OCI-LY7 (cell line): Measurements from ENCODE around the gene OR10A4. TPM values are rescaled to one million over a fixed set of nuclear protein-coding genes. Genes with fewer than 3 reads are reported as not detected.

Source experiments
- BruUV-seq: library from RNA; stranded (reverse); fragments of 400-500 nt; replicated peaks from 2 replicates; lab custom pipeline; 2021; lab: Mats Ljungman, UMichigan
- CTCF ChIA-PET: fragments of 300-600 bp; sonication (Branson Sonifier 250); formaldehyde crosslinking; loops from one replicate; lab custom pipeline; 2022; ENCODE audit warnings: antibody characterized with exemption; ENCODE audit not compliant: unreplicated experiment; lab: Charles Lee
- POLR2A ChIA-PET: fragments of 300-600 bp; sonication (Branson Sonifier 250); formaldehyde crosslinking; loops from one replicate; lab custom pipeline; 2022; ENCODE audit warnings: antibody characterized with exemption; lab: Charles Lee
- DNase-seq: peaks from one replicate; pipeline ENCODE4 v3.0.0-alpha.2; 2015; ENCODE audit warnings: low spot score
- H2AFZ ChIP-seq: fragments of 200-600 bp; sonication (generic), shearing (Covaris generic); 2 replicates; pipeline ENCODE4 v1.6.1; 2014; ENCODE audit warnings: mild to moderate bottlenecking, antibody characterized with exemption, low read length, moderate library complexity
- H3K27ac ChIP-seq: fragments of 200-600 bp; sonication (generic); 2 replicates; pipeline ENCODE4 v1.5.1; 2014; ENCODE audit warnings: mixed run types, low read depth, mild to moderate bottlenecking, moderate library complexity, low read length, inconsistent platforms; ENCODE audit not compliant: poor library complexity, severe bottlenecking
- H3K36me3 ChIP-seq: fragments of 200-600 bp; sonication (generic); 2 replicates; pipeline ENCODE4 v1.6.1; 2014; ENCODE audit warnings: mild to moderate bottlenecking, antibody characterized with exemption, low read length, moderate library complexity, mixed read lengths; ENCODE audit not compliant: insufficient read depth
- H3K4me1 ChIP-seq: fragments of 200-600 bp; sonication (generic); 2 replicates; pipeline ENCODE4 v1.5.1; 2014; ENCODE audit warnings: mild to moderate bottlenecking, low read length; ENCODE audit not compliant: insufficient read depth, poor library complexity, severe bottlenecking
- H3K4me2 ChIP-seq: fragments of 200-600 bp; sonication (generic); 2 replicates; pipeline ENCODE4 v1.6.1; 2014; ENCODE audit warnings: mild to moderate bottlenecking, low read length
- H3K4me3 ChIP-seq: fragments of 200-600 bp; sonication (generic); 2 replicates; pipeline ENCODE4 v1.5.1; 2014; ENCODE audit warnings: mild to moderate bottlenecking, low read depth, low read length; ENCODE audit not compliant: poor library complexity, severe bottlenecking
- H3K79me2 ChIP-seq: fragments of 200-600 bp; sonication (generic); 2 replicates; pipeline ENCODE4 v1.6.1; 2016; ENCODE audit warnings: low read depth, mild to moderate bottlenecking, low read length, moderate library complexity, mixed read lengths; ENCODE audit not compliant: insufficient read depth
- H3K9me2 ChIP-seq: fragments of 200-600 bp; sonication (generic); 2 replicates; pipeline ENCODE4 v1.6.1; 2016; ENCODE audit warnings: mild to moderate bottlenecking, low read length, mixed read lengths; ENCODE audit not compliant: insufficient read depth
- H3K9me3 ChIP-seq: fragments of 200-600 bp; sonication (generic); 2 replicates; pipeline ENCODE4 v1.6.1; 2014; ENCODE audit warnings: mild to moderate bottlenecking, mixed run types, low read length, mixed read lengths
- H4K20me1 ChIP-seq: fragments of 200-600 bp; sonication (generic); 2 replicates; pipeline ENCODE4 v1.6.1; 2014; ENCODE audit warnings: mild to moderate bottlenecking, antibody characterized with exemption, low read length, moderate library complexity, mixed read lengths; ENCODE audit not compliant: insufficient read depth
- EZH2phosphoT487 ChIP-seq: fragments of 200-600 bp; sonication (generic); IDR thresholded peaks from 2 replicates; pipeline ENCODE4 v1.6.1; 2018; ENCODE audit warnings: low read depth, borderline replicate concordance, mild to moderate bottlenecking, mixed run types, antibody characterized with exemption, low read length, moderate library complexity, mixed read lengths
- intact Hi-C: fragments of 100-400 bp; cut with micrococcal nuclease; formaldehyde crosslinking; loops from one replicate; pipeline ENCODE4 v1.10.0; 2022; ENCODE audit not compliant: unreplicated experiment
- total RNA-seq, 2 experiments: library from RNA; depleted of rRNA in 1 of 2; stranded (reverse); fragments of >200 nt in 1 of 2; shearing (Covaris generic) in 1 of 2; gene quantifications; 2 replicates each; pipeline ENCODE4 v1.2.3, GENCODE V29; 2014 to 2022
- TF ChIP-seq, protein P1 (sequence below): fragments of 200-600 bp; sonication (generic); conservative IDR thresholded peaks from 2 replicates; pipeline ENCODE4 v1.5.1; 2014; ENCODE audit warnings: mild to moderate bottlenecking, antibody characterized with exemption, low read length, moderate library complexity, mixed read lengths

Gene OR10A4
- total RNA-seq, 2 experiments from 2014 or later = not detected

DNA sequence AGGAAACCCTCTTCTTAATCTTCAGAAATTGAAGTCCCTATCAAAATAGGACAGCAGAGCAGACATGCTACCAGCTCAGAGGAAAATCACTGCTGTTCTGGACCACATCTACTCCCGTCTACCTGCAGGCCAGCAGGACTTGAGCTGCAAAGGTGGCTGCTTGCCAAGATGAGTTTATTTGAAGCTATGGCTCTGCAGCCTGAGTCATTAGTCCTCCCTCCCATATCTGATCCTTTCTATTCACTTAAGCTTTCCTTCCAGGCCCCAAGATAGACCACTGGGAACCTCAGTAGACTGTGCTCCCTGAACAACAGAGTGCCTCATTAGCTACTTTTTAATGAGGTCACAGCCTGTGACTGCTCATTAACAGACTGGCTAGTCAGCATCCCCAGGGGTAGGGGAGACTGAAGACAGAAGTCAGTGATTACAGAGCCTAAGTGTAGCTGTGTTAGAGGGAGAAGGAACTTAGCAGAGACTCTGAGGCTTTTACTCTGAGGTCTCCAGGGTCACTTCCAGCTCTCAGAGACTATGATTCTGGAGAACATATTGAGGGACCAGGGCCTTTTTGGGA lies 20.4 kb upstream of the OR10A4 start:
- H3K9me3 ChIP-seq = peaks cover 10% of the 10 kb centered on the region; the same call in 1 of the 2 replicates
- H4K20me1 ChIP-seq = no peaks in the 10 kb centered on the region
- DNase-seq = no peak
- H3K4me2 ChIP-seq = no peak overlapping the region
- CTCF ChIA-PET = no interaction called here
- no peak overlapping the region for H3K4me3 ChIP-seq
- POLR2A ChIA-PET = interaction anchor here (0.6 to 1.0 kb wide), 4 partner anchors 8 to 215 kb away, joined by 3 to 4 read pairs (median 3); partner anchors contain the start of gene ZNF215
- H3K4me1 ChIP-seq = no peaks in the 10 kb centered on the region
- no peak overlapping the region for H3K27ac ChIP-seq
- no peaks in the 10 kb centered on the region for H3K79me2 ChIP-seq
- intact Hi-C loops = no loop called here
- H2AFZ ChIP-seq = no peak overlapping the region
- no peaks in the 10 kb centered on the region for H3K9me2 ChIP-seq
- TF ChIP-seq, protein P1, sequence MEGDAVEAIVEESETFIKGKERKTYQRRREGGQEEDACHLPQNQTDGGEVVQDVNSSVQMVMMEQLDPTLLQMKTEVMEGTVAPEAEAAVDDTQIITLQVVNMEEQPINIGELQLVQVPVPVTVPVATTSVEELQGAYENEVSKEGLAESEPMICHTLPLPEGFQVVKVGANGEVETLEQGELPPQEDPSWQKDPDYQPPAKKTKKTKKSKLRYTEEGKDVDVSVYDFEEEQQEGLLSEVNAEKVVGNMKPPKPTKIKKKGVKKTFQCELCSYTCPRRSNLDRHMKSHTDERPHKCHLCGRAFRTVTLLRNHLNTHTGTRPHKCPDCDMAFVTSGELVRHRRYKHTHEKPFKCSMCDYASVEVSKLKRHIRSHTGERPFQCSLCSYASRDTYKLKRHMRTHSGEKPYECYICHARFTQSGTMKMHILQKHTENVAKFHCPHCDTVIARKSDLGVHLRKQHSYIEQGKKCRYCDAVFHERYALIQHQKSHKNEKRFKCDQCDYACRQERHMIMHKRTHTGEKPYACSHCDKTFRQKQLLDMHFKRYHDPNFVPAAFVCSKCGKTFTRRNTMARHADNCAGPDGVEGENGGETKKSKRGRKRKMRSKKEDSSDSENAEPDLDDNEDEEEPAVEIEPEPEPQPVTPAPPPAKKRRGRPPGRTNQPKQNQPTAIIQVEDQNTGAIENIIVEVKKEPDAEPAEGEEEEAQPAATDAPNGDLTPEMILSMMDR = no peak
- no peak for TF ChIP-seq EZH2phosphoT487
- no TSS peak for BruUV-seq
- H3K36me3 ChIP-seq = no peaks in the 10 kb centered on the region

DNA sequence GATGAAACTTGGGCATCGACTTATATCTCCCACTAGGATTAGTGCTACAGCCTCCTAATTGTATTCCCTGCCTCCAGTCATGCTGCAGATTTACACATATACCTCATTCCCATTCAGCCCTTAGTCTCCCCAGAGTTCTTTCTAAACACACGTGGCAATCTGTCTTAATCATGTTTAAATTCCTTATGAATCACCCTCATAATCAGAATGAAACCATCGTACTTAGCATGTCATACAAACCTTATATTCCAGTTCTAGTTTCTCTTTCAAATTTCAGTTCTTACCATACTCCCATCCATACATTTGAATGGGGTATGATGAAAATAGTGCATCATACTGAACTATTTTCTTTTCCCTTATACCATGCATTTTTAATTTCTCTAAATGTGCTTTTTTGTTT lies 19.6 kb upstream of the OR10A4 start:
- Histone ChIP-seq H3K36me3 (no peaks in the 10 kb centered on the region), H3K9me2 (no peaks in the 10 kb centered on the region), H3K4me1 (no peaks in the 10 kb centered on the region), H3K4me2 (no peak overlapping the region), H3K79me2 (no peaks in the 10 kb centered on the region), H3K27ac (no peak overlapping the region), H3K9me3 (peaks cover 10% of the 10 kb centered on the region; the same call in 1 of the 2 replicates), H2AFZ (no peak overlapping the region), H3K4me3 (no peak overlapping the region), H4K20me1 (no peaks in the 10 kb centered on the region)
- intact Hi-C loops = no loop called here
- TF ChIP-seq, protein P1 = no peak
- no peak for TF ChIP-seq EZH2phosphoT487
- ChIA-PET POLR2A (no interaction called here), CTCF (no interaction called here)
- BruUV-seq = no TSS peak
- no peak for DNase-seq

DNA sequence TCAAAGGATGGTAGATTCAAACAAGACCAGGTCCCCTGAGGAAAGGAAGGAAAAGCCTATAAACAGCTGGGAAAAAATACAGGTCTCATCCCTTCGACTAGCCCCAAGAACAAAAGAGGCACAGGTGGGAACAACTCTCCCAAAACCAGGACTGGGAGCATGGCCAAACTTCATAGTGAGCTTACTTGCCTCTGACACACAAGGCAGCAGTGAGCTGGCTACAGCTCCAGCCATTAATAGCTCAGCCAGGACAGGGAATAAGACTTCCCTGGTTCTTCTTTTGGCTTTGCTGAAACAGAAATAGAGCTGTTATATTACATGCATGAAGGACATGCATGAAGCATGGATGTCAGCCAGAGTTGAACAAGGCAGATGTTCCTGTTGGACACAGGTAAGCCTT lies 13.5 kb upstream of the OR10A4 start, which contains the start of gene OR10A2:
Gene OR10A2 (plus strand): TSS at position 97 of the 400 bp plus-strand sequence. CDS start 6,698 bp downstream, outside the sequence.
- Histone ChIP-seq H3K36me3 (no peaks in the 10 kb centered on the region), H3K9me3 (no peaks in the 10 kb centered on the region), H3K27ac (no peak within 1 kb of the TSS), H3K9me2 (no peaks in the 10 kb centered on the region), H3K4me1 (no peaks in the 10 kb centered on the region), H4K20me1 (no peaks in the 10 kb centered on the region), H2AFZ (no peak within 1 kb of the TSS), H3K4me2 (no peak within 1 kb of the TSS), H3K79me2 (no peaks in the 10 kb centered on the region), H3K4me3 (no peak within 1 kb of the TSS)
- no peak for TF ChIP-seq EZH2phosphoT487
- TF ChIP-seq, protein P1 = no peak
- CTCF ChIA-PET = no interaction called here
- intact Hi-C loops = no loop called here
- POLR2A ChIA-PET = interaction anchor here (0.6 to 1.7 kb wide), 4 partner anchors 8 to 50 kb away, joined by 3 to 6 read pairs (median 5); no protein-coding TSS in a partner anchor
- DNase-seq = no peak
- no TSS peak for BruUV-seq
